Measurements from ENCODE around the gene CTNND2.

GRCh38 chr5:10982626-10983025 is 921.6 kb downstream of the CTNND2 start:
- TF ChIP-seq CTCF (IDR thresholded peaks at IDR 0.05): no peak
- no peak for TF ChIP-seq POLR2AphosphoS5 (IDR thresholded peaks at IDR 0.05)
- TF ChIP-seq POLR2A (IDR thresholded peaks at IDR 0.05; ENCODE audit: low read depth): no peak

All from esophagus muscularis mucosa (tissue), 3 donors.